H9 (cell line): Measurements from ENCODE around the gene CDKAL1. TPM values are rescaled to one million over a fixed set of nuclear protein-coding genes. Genes with fewer than 3 reads are reported as not detected.

Experiments used
- DNase-seq: peaks from one replicate; pipeline ENCODE4 v3.0.0-alpha.2; 2017
- H2AFZ ChIP-seq: one replicate; pipeline ENCODE4 v1.6.1; 2013; ENCODE audit warnings: mild to moderate bottlenecking, low read length, control low read depth, moderate library complexity
- H2AK5ac ChIP-seq: 2 replicates; pipeline ENCODE4 v1.6.1; 2013; ENCODE audit warnings: low read length, control low read depth, mixed read lengths; ENCODE audit not compliant: insufficient read length
- H2BK120ac ChIP-seq: one replicate; pipeline ENCODE4 v1.6.1; 2013; ENCODE audit warnings: low read depth, mild to moderate bottlenecking, low read length, control low read depth, inconsistent platforms; ENCODE audit not compliant: poor library complexity, severe bottlenecking
- H2BK12ac ChIP-seq: 2 replicates; pipeline ENCODE4 v1.6.1; 2013; ENCODE audit warnings: low read length, control low read depth, mixed read lengths, low read depth; ENCODE audit not compliant: insufficient read length
- H2BK15ac ChIP-seq: 2 replicates; pipeline ENCODE4 v1.6.1; 2013; ENCODE audit warnings: low read depth, low read length, control low read depth
- H2BK20ac ChIP-seq: one replicate; pipeline ENCODE4 v1.6.1; 2013; ENCODE audit warnings: low read depth, mild to moderate bottlenecking, low read length, control low read depth, inconsistent platforms; ENCODE audit not compliant: poor library complexity, severe bottlenecking
- H2BK5ac ChIP-seq: 2 replicates; pipeline ENCODE4 v1.6.1; 2013; ENCODE audit warnings: low read length, control low read depth, mixed read lengths; ENCODE audit not compliant: insufficient read length
- H3K14ac ChIP-seq: 2 replicates; pipeline ENCODE4 v1.6.1; 2013; ENCODE audit warnings: low read length, control low read depth; ENCODE audit not compliant: insufficient read depth
- H3K18ac ChIP-seq: 2 replicates; pipeline ENCODE4 v1.6.1; 2013; ENCODE audit warnings: low read depth, mild to moderate bottlenecking, mixed read lengths, low read length, control low read depth; ENCODE audit not compliant: insufficient read length
- H3K23ac ChIP-seq: 2 replicates; pipeline ENCODE4 v1.6.1; 2013; ENCODE audit warnings: low read length, control low read depth, mixed read lengths, low read depth; ENCODE audit not compliant: insufficient read length
- H3K23me2 ChIP-seq: 2 replicates; pipeline ENCODE4 v1.6.1; 2013; ENCODE audit warnings: low read depth, mild to moderate bottlenecking, mixed read lengths, low read length, control low read depth; ENCODE audit not compliant: insufficient read length, poor library complexity, severe bottlenecking
- H3K27ac ChIP-seq: 2 replicates; pipeline ENCODE4 v1.5.1; 2013; ENCODE audit warnings: low read length, control low read depth, mixed read lengths, low read depth; ENCODE audit not compliant: insufficient read length
- H3K27me3 ChIP-seq: 2 replicates; pipeline ENCODE4 v1.6.1; 2013; ENCODE audit warnings: low read length, control low read depth, inconsistent platforms; ENCODE audit not compliant: insufficient read depth
- H3K4ac ChIP-seq: 2 replicates; pipeline ENCODE4 v1.6.1; 2013; ENCODE audit warnings: low read depth, mild to moderate bottlenecking, control low read depth, inconsistent platforms, low read length, moderate library complexity
- H3K4me1 ChIP-seq: 2 replicates; pipeline ENCODE4 v1.6.1; 2013; ENCODE audit warnings: low read length, control low read depth, inconsistent platforms; ENCODE audit not compliant: insufficient read depth
- H3K4me2 ChIP-seq: 2 replicates; pipeline ENCODE4 v1.6.1; 2013; ENCODE audit warnings: low read length, control low read depth, mixed read lengths; ENCODE audit not compliant: insufficient read length, insufficient read depth
- H3K56ac ChIP-seq: 2 replicates; pipeline ENCODE4 v1.6.1; 2013; ENCODE audit warnings: low read depth, mild to moderate bottlenecking, mixed read lengths, low read length, control low read depth; ENCODE audit not compliant: insufficient read length
- H3K79me1 ChIP-seq: 2 replicates; pipeline ENCODE4 v1.6.1; 2013; ENCODE audit warnings: low read depth, mild to moderate bottlenecking, moderate library complexity, low read length, control low read depth, inconsistent platforms; ENCODE audit not compliant: insufficient read depth, poor library complexity, severe bottlenecking
- H3K79me2 ChIP-seq: 2 replicates; pipeline ENCODE4 v1.6.1; 2013; ENCODE audit warnings: low read length, control low read depth, inconsistent platforms; ENCODE audit not compliant: insufficient read depth
- H3K9ac ChIP-seq: 2 replicates; pipeline ENCODE4 v1.6.1; 2013; ENCODE audit warnings: low read length, control low read depth, mixed read lengths; ENCODE audit not compliant: insufficient read length; ENCODE audit errors: extremely low read depth
- H3K9me3 ChIP-seq: one replicate; pipeline ENCODE4 v1.6.1; 2013; ENCODE audit warnings: low read depth, low read length, inconsistent platforms; ENCODE audit not compliant: control insufficient read depth
- H3T11ph ChIP-seq: one replicate; pipeline ENCODE4 v1.6.1; 2013; ENCODE audit warnings: mild to moderate bottlenecking, low read length, control low read depth, inconsistent platforms
- H4K20me1 ChIP-seq: one replicate; pipeline ENCODE4 v1.6.1; 2013; ENCODE audit not compliant: control insufficient read depth, insufficient read length, insufficient read depth
- H4K5ac ChIP-seq: 2 replicates; pipeline ENCODE4 v1.6.1; 2013; ENCODE audit warnings: low read depth, mild to moderate bottlenecking, mixed read lengths, low read length, control low read depth; ENCODE audit not compliant: insufficient read length
- H4K8ac ChIP-seq: replicated peaks from 2 replicates; pipeline ENCODE4 v1.6.1; 2013; ENCODE audit warnings: low read length, control low read depth, mixed read lengths, low read depth; ENCODE audit not compliant: insufficient read length
- H4K91ac ChIP-seq: 2 replicates; pipeline ENCODE4 v1.6.1; 2013; ENCODE audit warnings: low read depth, mild to moderate bottlenecking, moderate library complexity, mixed read lengths, low read length, control low read depth; ENCODE audit not compliant: insufficient read length
- H3K27ac Mint-ChIP-seq, 3 experiments: 2 replicates in 2 of 3; 3 replicates in 1 of 3; pipeline ENCODE4 v1.8.0; 2020 to 2021; ENCODE audit warnings: mixed read lengths in 3 of 3, mild to moderate bottlenecking in 1 of 3, moderate library complexity in 1 of 3
- H3K27me3 Mint-ChIP-seq: 2 replicates; pipeline ENCODE4 v1.8.0; 2021; ENCODE audit warnings: low read depth, mild to moderate bottlenecking, moderate library complexity, mixed read lengths
- H3K36me3 Mint-ChIP-seq, 3 experiments: 2 replicates in 2 of 3; 3 replicates in 1 of 3; pipeline ENCODE4 v1.8.0; 2020 to 2021; ENCODE audit warnings: low read depth in 3 of 3, mixed read lengths in 3 of 3; ENCODE audit not compliant: insufficient read depth in 1 of 3
- H3K4me1 Mint-ChIP-seq, 2 experiments: 2 replicates each; pipeline ENCODE4 v1.8.0; 2020; ENCODE audit warnings: mixed read lengths in 2 of 2
- H3K4me3 Mint-ChIP-seq, 2 experiments: 2 replicates in 1 of 2; 3 replicates in 1 of 2; pipeline ENCODE4 v1.8.0; 2020 to 2021; ENCODE audit warnings: mild to moderate bottlenecking in 2 of 2, mixed read lengths in 2 of 2, moderate library complexity in 1 of 2
- H3K9me3 Mint-ChIP-seq, 2 experiments: 2 replicates in 1 of 2; 3 replicates in 1 of 2; pipeline ENCODE4 v1.8.0; 2020; ENCODE audit warnings: mild to moderate bottlenecking in 2 of 2, mixed read lengths in 2 of 2, moderate library complexity in 1 of 2
- WGBS: extraction: QIAGEN DNeasy Blood & Tissue Kit; methylation state at CpG from one replicate; pipeline ENCODE4 v1.1.7; 2013; ENCODE audit warnings: missing lambda C conversion rate, low lambda C conversion rate, mixed read lengths; ENCODE audit not compliant: insufficient read length; ENCODE audit errors: extremely low coverage; 5-methylcytosine and 5-hydroxymethylcytosine counted together
- total RNA-seq: library from RNA; stranded (reverse); gene quantifications from 2 replicates; pipeline ENCODE4 v1.2.1, GENCODE V29; 2021
- TF ChIP-seq, protein P1 (sequence below): fragments of 200-600 bp; sonication (generic); conservative IDR thresholded peaks from 3 replicates; pipeline ENCODE4 v1.8.0; 2021; ENCODE audit warnings: antibody characterized with exemption, mild to moderate bottlenecking

CDKAL1 gene
- total RNA-seq, 1 experiment from 2014 or later: 23.0 TPM

DNA sequence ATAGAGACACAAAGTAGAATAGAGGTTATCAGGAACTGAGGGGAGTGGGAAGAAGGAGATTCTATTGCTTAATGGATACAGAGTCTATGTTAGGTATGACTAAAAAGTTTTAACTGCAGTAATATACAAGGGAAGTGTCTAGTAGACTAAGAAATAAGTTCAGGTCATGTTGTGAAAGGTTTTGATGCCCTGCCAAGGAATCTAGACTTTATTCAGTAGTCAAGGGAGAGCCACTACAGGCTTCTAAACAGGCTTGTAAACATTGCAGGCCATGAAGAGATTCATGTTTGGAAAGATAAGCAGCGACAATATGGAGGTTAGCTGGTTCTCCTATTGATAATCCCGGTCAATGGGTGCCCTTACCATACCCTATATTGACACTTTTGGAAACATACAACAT is 706.5 kb downstream of the CDKAL1 start:
- WGBS: no CpG with 5 or more reads among the region's 2 CpGs
- Histone ChIP-seq H2BK5ac (no peak overlapping the region), H2BK20ac (no peak overlapping the region), H2BK15ac (no peak overlapping the region), H2AFZ (no peak overlapping the region), H3T11ph (no peak overlapping the region), H4K5ac (no peak overlapping the region), H3K4me2 (no peak overlapping the region), H3K9me3 (no peaks in the 10 kb centered on the region), H3K79me1 (no peaks in the 10 kb centered on the region), H2AK5ac (no peak overlapping the region), H2BK12ac (no peak overlapping the region), H3K27me3 (no peaks in the 10 kb centered on the region), H3K23ac (no peak overlapping the region), H2BK120ac (no peak overlapping the region), H3K14ac (no peak overlapping the region), H4K91ac (no peak overlapping the region), H3K23me2 (no peaks in the 10 kb centered on the region), H3K79me2 (no peaks in the 10 kb centered on the region), H3K9ac (no peak overlapping the region), H3K4me1 (no peaks in the 10 kb centered on the region), H3K4ac (no peak overlapping the region), H4K20me1 (no peaks in the 10 kb centered on the region), H3K27ac (no peak overlapping the region), H3K56ac (no peak overlapping the region), H4K8ac (no peak overlapping the region), H3K18ac (no peak overlapping the region)
- Mint-ChIP-seq H3K9me3 (peaks cover 19 to 21% of the 10 kb centered on the region in 2 experiments), H3K36me3 (peaks cover 9 to 17% (median 12%) of the 10 kb centered on the region in 3 experiments), H3K4me3 (no peak overlapping the region), H3K27me3 (no peaks in the 10 kb centered on the region), H3K27ac (no peak overlapping the region), H3K4me1 (peaks cover 3 to 7% of the 10 kb centered on the region in 2 experiments; a peak in 2 of 4 replicates)
- DNase-seq: no peak
- TF ChIP-seq, protein P1, sequence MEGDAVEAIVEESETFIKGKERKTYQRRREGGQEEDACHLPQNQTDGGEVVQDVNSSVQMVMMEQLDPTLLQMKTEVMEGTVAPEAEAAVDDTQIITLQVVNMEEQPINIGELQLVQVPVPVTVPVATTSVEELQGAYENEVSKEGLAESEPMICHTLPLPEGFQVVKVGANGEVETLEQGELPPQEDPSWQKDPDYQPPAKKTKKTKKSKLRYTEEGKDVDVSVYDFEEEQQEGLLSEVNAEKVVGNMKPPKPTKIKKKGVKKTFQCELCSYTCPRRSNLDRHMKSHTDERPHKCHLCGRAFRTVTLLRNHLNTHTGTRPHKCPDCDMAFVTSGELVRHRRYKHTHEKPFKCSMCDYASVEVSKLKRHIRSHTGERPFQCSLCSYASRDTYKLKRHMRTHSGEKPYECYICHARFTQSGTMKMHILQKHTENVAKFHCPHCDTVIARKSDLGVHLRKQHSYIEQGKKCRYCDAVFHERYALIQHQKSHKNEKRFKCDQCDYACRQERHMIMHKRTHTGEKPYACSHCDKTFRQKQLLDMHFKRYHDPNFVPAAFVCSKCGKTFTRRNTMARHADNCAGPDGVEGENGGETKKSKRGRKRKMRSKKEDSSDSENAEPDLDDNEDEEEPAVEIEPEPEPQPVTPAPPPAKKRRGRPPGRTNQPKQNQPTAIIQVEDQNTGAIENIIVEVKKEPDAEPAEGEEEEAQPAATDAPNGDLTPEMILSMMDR: no peak
